HL-60/S4 (cell line): ENCODE data around the gene ARMC8.

Experiments
- in situ Hi-C: fragments of 300-500 bp; cut with MboI; formaldehyde crosslinking; loops from 2 replicates; pipeline ENCODE4 v1.14.3; 2022; ENCODE audit warnings: low sequenced_read_pairs

Gene ARMC8

DNA sequence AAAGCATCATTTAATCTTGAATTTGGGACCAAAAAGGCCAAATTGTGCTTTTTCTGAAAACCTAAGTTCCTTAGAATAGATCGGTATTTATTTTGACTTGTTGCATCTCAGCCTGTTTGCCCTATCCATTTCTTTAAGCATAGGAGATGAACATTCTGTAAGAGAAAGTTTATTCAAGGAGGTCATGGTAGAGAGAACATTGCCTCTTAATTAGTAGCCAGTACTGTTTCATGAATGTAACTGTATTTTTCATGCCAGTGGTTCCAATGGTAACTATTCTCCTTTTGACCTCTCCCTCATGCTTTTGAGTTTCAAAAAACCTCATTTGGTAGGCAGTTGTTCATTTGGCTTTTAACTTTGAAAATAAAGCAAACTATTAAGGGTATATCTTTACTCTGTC is 55.4 kb downstream of the ARMC8 start:
- in situ Hi-C loops, result no loop called here

DNA sequence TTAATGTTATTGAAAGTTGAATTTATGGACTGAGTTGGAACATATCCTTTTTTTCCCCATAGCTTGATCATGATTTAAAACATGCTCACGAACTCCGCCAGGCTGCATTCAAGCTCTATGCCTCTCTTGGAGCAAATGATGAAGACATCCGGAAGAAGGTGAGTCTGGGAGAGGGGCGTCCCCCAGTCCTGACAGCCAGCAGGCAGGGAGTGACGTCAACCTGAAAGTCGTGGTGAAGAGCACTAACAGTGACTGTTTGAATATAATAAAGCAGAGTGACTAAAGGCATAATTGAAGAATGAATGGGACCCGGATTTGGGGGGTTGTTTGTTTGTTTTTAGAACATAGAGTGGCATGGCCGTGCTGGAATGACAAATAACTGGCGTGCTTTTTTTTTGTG is 57.9 kb downstream of the ARMC8 start:
- in situ Hi-C loops, result no loop called here

DNA sequence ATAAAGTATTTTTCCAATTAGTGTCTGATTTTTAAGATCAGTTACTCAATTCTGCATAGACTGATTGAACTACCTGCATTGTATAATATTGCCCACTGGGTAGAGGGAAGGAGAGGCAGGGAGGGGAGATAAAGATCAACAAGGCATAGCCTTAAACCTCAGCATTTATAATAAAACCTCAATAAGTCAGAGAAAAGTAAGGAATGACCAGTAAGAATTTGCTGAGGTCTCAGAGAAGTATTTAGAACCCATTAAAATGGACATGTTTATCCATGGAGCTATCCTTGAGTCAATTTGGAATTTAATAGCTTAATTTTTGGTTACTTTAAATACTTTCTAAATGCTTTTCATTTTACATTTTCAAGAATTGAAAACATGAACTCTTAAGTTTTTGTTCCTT is 62.5 kb downstream of the ARMC8 start:
- in situ Hi-C loops, result no loop called here

DNA sequence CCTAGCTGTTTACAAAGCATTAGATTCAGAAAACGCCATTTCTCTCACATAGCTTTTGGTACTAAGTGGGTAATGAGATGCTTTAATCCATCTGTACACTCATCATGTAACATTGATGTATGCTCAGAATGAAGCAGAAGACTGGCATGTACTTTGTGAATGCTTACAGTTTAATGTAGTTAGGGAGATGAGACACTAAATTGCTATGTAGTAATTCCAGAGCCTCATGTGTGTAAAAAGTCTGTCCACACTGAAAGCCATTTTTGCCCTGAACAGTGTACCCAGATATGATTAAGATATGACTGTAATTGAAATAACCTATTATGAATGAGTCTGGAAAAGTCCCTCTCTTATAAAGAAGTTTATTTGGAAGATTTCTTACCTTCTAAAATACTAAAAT is 66.5 kb downstream of the ARMC8 start:
- in situ Hi-C loops, result no loop called here

DNA sequence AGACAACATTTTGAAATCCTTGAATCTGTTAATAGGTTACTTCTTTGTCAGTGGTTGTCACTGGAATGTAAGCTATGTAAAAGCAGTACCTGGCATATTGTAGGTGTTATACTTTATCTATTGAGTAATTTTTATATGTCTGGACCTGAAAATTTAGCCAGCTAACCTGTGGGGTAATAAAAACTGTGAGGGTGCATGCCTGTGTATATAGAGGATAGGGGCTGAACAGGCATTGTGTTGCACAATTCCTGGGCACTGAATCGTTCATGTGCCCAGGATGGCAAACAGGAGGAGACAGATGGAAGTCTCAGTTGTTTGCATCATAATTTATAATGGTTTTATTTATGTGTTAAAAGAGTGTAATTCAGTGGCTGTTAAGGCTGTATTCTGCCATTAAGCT is 67.1 kb downstream of the ARMC8 start:
- in situ Hi-C loops, result no loop called here

GRCh38 chr3:138256022-138256421 is 68.9 kb downstream of the ARMC8 start:
- in situ Hi-C loops, result no loop called here

- in situ Hi-C loops, result no loop called here
Observed at GRCh38 chr3:138257986-138258385, 70.9 kb downstream of the ARMC8 start.

GRCh38 chr3:138259126-138259525 is 72.0 kb downstream of the ARMC8 start:
- in situ Hi-C loops, result no loop called here

GRCh38 chr3:138260611-138261010 is 73.5 kb downstream of the ARMC8 start:
- in situ Hi-C loops, result no loop called here

- in situ Hi-C loops, result no loop called here
Observed at GRCh38 chr3:138263104-138263503, 76.0 kb downstream of the ARMC8 start.

DNA sequence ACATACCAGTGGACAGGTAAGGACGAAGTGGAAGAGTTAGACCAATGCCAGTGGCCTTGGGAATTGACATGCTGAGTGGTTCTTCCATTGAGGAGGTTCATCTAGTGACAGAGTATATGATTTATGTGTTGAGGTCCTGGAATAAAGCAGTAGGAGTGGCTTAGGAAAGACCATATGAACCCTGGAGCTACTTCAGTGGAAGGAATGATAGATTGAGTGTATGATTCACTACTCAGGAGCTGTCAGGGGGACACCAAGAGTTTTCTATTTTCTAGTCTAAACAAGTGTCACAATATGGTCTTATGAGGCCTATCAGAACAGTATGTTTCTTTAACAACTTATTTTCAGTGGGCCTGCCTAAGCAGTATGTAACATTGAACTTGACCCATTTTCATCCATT is 78.6 kb downstream of the ARMC8 start:
- in situ Hi-C loops, result no loop called here

- in situ Hi-C loops, result no loop called here
Observed at GRCh38 chr3:138267083-138267482, 80.0 kb downstream of the ARMC8 start.

DNA sequence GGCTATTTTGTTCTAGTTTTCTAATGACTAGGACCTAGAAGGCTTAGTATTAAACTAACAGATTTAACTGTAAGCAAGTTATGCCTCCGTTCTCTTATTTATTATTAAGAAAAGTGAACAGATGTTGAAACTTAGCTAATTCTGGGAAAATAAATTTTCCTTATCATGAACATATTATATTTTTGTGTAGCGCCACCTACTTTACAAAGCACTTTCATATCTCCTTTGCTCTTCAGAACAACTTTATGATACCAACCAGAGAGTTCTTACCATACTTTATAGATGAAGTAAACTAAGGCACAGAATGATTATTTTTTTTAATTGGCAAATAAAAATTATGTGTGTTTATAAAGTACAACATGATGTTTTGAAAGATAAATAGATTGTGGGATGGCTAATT is 83.1 kb downstream of the ARMC8 start:
- in situ Hi-C loops, result no loop called here

DNA sequence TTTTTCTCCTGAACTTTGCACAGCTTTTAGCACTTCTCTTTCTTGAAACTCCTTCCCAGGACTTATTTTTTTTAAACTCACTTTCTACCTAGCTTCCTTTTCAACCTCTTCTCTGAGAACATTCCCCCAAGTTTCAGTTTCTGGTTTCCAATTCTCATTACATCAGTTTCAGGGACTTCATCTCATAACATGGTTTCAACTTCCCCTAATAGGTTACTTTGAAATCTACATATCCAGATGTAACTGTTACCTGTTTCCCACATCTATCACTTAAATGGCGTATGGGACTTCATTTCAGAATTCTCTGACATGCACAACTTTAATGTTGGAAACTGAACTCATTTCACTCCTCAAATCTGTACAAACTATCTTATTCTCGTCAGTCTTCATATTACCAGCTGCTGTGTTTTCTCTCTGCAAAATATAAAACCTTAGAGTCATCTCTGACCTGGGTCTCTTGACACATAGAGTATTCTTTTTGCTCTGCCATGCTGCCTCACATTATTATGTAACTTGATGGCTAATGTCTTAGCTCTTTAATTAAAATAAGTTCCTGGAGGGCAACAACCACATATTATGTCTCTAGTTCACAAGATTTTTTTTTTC is 84.2 kb downstream of the ARMC8 start:
- in situ Hi-C loops, result no loop called here

DNA sequence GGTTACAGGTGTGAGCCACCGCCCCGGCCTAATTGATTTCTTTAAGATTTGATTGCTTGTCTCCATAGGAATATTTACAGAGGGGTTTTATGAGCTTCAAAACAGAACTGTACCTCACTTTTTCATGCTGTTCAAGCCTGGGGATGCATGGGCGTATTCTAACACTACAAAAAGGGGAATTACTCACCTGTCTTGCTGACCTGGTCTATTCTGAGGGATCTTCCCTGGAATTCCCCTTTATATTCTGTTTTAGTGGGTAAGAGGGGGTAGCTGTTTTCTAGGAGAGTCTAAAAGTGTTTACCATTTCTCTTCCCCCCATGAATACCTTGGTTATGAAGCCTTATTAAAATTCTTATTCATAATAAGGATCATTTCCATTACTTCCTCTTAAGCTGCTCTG is 94.5 kb downstream of the ARMC8 start:
- in situ Hi-C loops, result no loop called here

DNA sequence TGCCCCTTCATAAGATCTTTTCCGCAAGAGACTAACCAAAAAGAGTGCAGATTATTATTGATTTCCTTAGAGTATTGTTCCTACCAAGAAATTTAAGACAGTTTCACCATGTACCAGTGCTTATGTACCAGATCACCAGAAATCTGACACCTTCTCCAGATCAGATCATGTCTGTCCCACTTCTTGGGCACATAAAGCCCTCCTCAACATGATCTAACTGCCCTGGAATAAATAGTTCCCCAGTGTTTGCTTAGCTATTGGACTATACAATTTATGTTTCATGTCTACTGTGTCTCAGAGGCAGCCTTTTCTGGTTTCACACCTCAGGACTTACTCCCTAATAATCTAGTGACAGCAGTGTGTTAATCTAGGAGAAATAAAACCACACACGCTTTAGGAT is 95.7 kb downstream of the ARMC8 start:
- in situ Hi-C loops, result no loop called here

GRCh38 chr3:138284079-138284478 is 97.0 kb downstream of the ARMC8 start:
- in situ Hi-C loops, result no loop called here

DNA sequence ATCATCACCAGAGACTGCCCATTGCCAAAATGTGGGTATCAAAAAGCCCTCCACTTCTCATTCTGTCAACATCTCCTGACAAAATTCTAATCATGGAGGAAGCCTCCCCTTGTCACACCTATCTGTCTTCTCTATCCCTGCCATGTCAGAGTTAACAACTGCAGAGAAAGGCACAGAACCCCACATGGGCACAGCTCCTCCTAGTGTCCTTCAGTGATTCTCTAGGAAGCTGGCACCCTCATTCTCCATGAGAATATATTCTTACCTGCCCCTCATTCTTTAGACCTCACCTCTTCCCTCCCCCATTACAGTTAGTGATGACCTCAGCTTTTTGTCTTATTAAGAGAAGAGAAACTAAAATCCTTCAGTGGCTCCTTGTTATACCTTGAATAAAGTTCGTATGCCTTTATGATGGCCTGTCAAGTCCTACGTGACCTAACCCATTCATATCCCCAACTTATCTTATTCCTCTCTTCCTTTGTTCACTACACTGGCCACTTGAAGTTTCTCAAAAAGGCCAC is 97.9 kb downstream of the ARMC8 start:
- in situ Hi-C loops, result no loop called here

DNA sequence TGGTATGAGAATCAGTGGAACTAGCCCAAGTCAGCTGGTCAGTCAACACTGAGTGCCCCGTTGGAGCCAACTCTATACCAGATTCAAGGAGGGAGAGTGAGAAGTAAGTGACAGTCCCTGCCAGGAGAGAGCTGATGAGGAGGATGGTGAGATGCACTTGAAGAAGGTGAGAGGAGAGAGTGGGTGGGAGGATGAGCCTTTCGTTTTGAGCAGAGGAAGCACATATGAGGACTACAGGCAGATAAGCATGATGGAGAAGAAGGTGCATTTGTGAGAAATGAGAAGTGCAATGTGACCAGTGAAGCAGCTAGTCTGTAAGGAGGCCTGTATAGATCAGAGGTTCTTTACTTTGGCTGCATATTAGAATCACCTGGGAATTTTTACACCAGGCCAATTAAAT is 102.2 kb downstream of the ARMC8 start:
- in situ Hi-C loops, result no loop called here

- in situ Hi-C loops, result no loop called here
Observed at GRCh38 chr3:138289701-138290100, 102.6 kb downstream of the ARMC8 start.

- in situ Hi-C loops, result no loop called here
Observed at GRCh38 chr3:138296639-138297038, 109.5 kb downstream of the ARMC8 start.

DNA sequence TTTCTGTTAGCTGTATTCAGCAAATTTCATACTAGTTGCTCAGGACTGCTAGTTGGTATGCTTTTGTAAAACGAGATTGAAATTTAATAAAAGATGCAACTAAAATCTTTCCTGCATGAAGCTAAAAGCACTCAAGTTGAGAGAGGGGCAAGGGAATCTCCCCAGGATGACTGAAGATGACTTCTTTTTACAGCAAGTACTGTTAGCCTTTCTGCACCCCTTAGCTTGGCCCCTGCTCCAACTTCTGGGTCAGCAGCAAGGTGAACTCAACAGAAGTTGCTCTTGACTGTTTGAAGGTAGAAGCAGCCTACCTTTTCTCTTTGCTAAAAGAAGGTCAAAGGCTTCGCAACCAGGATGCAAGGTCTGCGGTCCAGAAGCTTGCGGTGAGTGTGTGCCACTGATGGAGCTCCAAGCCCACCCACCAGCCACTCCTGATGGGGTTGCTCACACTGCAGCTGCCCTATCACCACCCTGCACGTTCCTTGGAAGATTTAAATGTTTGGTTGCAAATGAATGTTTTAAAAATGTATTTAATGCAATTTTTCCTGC is 110.0 kb downstream of the ARMC8 start:
- in situ Hi-C loops, result no loop called here

DNA sequence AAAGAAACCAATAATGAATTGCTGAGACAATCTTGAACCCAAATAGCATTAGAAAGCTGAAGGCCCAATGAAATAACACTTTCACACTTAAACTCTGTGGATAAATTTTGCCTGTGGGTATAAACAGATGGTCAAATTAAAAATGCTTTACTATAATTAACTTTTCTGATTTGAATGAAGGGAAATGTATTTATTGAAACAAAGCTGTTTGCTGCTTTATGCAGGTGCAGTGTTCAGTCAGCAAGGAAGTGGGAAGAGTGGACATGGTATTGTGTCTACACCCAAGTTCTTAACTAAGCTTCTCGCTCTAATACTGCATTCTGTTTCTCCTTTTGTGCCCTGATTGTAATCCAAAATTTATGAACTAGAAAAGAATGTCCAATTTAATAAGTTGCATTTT is 110.8 kb downstream of the ARMC8 start:
- in situ Hi-C loops, result no loop called here
